HG03565 (cell line): ENCODE measurements around the gene ALPK3.

Source experiments
- ATAC-seq: cut with Tn5 transposase; IDR thresholded peaks from one replicate; pipeline ENCODE4 v1.9.1; 2021; ENCODE audit warnings: mild to moderate bottlenecking, moderate library complexity; ENCODE audit not compliant: unreplicated experiment

ALPK3 gene

DNA sequence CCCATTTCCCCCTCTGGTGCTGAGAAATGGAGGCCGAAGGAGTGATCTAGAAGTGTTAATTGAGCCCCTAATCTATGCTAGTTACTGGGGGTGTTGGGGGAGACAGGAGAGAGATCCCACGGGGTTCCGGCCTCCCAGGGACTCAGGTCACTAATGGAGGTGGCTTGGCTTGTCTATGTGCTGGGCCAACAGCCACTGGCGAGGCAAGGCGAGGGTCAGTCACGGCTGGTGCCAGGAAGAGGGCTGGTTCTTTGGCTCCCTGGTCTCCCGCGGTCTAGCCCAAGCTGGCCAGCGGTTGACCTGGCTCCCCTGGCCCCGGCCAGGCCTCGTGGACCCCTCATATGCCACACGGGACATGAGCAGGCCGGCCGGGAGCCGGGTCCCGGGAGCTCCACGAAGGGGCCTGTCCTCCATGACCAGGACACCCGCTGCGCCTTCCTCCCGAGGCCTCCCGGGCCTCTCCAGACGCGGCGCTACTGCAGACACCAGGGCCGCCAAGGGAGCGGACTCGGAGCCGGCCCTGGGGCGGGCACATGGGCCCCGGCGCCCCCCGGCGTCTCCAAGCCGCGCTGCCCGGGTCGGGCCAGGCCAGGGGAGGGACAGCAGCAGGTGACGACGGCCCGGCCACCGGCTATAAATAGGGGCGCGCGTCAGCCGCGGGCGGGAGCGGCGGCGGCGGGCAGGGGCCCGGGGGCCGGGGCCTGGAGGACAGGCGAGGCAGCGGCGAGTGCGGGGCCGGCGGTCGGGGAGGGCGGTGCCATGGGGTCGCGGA is at the start of gene ALPK3:
TSS of gene ALPK3 (plus strand) at position 663 of the 772 bp plus-strand sequence. CDS start at position 760, 97 bp downstream.
- ATAC-seq: no peak

DNA sequence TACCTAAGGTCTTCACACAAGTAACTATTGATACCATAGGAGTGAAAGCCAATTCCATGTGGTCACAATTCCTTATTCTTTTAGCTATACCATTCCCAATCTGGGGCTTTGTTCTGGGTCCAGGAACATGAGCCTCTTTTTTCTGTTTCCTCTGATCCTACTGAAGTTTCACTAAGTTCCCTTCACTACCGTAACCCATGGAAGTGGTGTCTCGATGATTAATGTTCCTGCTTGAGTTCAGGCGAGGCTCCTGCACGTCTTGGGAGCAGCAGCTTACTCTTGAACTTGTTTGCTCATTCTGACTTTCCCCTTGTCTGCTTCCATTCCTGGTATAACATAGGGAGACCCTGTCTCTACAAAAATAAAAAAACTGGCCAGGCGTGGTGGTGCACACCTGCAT is 45.1 kb upstream of the ALPK3 start:
- ATAC-seq: no peak

- no peak for ATAC-seq
Measured at GRCh38 chr15:84772467-84772866, 44.7 kb upstream of the ALPK3 start.

GRCh38 chr15:84773716-84774115 is 43.4 kb upstream of the ALPK3 start:
- no peak for ATAC-seq

DNA sequence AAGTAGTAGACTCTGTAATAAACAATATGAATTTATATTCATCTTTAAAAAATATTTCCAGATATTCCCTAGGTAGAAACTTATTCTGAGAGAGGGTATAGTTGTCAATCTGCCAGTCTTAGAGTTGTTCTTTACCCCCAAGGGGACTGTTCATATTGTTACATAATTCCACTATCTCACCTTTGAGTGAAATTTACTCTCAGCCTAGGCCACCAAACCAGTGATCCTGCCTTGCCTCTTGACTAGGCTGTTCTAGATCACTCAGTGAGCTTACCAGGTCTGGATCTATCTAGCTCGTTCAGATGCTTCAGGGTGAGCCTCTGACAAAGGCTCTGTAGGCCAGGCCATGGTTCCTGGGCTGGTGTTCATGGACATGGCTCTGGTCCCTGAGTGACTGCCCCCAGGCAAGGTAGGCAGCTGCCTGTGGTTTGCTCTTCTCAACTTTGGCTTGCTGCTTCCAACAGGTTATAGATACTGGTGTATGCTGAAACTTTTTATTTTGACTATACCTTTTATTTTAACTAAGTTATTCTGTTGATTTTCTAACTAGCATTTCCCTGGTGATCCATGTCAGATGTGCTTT is 41.2 kb upstream of the ALPK3 start:
- ATAC-seq: no peak

DNA sequence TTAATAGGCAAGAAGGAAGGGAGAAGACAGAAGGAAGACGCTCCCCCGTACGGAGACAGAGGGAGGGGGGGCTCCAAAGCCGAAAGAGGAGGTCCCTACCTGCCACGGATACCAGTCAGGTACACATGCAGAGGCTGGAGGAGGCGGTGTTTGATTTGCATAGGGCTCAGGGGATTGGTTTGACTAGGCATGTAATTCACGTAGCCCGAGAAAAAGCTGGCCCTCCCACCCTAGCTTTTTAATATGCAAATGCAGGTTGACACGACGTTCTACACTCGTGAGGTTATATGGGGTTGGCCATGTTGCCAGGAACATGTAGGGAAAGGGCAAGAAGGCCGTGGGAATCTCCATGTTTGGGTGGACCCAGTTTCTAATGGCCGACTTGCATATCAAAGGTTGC is 39.0 kb upstream of the ALPK3 start:
- ATAC-seq: no peak

- ATAC-seq: no peak
Measured at GRCh38 chr15:84780492-84780891, 36.7 kb upstream of the ALPK3 start.

GRCh38 chr15:84781495-84781894 is 35.7 kb upstream of the ALPK3 start:
- no peak for ATAC-seq

GRCh38 chr15:84782346-84782745 is 34.8 kb upstream of the ALPK3 start:
- ATAC-seq: no peak

DNA sequence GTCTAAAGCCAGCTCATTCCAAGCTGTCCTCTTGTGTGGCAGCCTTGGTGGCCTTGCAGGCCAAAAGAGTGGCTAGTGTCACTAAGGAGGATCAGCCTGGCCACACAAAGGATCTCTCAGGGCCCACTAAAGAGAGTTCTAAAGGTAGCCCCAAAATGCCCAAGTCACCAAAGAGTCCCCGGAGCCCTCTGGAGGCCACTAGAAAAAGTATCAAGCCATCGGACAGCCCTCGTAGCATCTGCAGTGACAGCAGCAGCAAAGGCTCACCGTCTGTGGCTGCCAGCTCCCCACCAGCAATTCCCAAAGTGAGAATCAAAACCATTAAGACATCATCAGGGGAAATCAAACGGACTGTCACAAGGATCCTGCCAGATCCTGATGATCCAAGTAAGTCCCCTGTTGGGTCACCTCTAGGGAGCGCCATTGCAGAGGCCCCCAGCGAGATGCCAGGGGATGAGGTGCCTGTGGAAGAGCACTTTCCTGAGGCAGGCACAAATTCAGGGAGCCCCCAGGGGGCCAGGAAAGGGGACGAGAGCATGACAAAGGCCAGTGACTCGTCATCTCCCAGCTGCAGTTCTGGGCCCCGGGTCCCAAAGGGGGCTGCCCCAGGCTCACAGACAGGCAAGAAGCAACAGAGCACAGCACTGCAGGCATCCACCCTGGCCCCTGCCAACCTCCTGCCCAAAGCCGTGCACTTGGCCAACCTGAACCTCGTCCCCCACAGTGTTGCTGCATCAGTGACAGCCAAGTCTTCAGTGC is 33.5 kb upstream of the ALPK3 start:
- no peak for ATAC-seq

- no peak for ATAC-seq
Measured at GRCh38 chr15:84784262-84784661, 32.9 kb upstream of the ALPK3 start.

GRCh38 chr15:84785053-84785452 is 32.1 kb upstream of the ALPK3 start:
- no peak for ATAC-seq

DNA sequence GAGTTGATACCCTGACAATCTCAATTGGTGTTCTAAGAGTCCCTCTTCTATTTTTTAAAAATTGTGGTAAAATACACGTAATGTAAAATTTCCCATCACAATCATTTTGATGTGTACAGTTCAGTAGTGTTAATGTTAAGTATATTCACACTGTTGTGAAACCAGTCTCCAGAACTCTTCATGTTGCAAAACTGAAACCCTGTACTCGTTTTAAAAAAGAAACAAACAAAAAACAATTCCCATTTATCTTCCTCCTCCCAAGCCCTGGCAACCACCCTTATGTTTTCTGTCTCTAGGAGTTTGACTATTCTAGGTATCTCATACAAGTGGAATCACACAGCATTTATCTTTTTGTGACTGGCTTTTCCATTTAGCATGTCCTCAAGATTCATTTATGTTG is 28.7 kb upstream of the ALPK3 start:
- ATAC-seq: no peak

- ATAC-seq: no peak
Measured at GRCh38 chr15:84789762-84790161, 27.4 kb upstream of the ALPK3 start.

GRCh38 chr15:84790676-84791075 is 26.5 kb upstream of the ALPK3 start:
- no peak for ATAC-seq

DNA sequence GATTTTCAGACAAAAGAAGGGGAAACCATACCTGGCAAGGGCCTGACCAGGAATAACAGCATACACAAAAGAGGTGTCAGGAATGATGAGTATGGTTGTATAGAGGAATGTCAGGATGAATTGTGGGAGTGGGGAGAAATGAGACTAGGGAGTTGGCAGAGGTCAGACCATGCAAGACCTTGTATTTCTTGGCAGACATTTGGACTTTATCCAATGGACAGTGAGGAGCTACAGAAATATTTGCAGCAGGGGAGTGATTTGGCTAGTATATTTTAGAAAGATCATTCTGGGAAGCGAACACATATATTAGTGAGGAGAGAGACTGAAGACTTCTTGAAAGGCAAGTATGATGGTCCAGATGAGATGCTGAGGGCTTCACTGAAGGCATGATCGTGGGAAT is 25.4 kb upstream of the ALPK3 start:
- ATAC-seq: no peak

- no peak for ATAC-seq
Measured at GRCh38 chr15:84793431-84794161, 23.6 kb upstream of the ALPK3 start.

GRCh38 chr15:84794162-84794547 is 23.0 kb upstream of the ALPK3 start:
- no peak for ATAC-seq

DNA sequence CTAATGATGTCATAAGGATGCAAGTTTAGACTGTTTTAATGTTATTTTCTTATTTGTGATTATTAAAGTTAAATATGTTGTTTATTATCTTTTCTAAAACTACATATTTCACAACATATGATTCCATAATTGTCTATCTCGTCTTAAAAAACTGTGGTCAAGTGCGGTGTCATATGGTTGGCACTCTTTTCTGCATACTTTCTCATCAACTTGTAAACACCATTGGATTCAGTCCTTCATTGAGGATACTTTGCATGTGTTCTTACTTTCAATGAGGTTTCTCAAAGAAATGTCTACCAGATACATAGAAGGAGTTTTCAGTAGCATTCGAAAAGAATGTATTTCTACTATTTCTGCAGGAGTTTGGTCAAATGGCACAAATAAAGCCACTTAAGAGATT is 22.0 kb upstream of the ALPK3 start:
- no peak for ATAC-seq

- no peak for ATAC-seq
Measured at GRCh38 chr15:84797212-84797611, 19.9 kb upstream of the ALPK3 start.

- no peak for ATAC-seq
Measured at GRCh38 chr15:84797801-84798200, 19.4 kb upstream of the ALPK3 start.
